K562 (cell line): Measurements from ENCODE around the gene TIMM9. TPM values are rescaled to one million over a fixed set of nuclear protein-coding genes. Genes with fewer than 3 reads are reported as not detected.

Experiments
- ATAC-seq: fragments of 200-7000 bp; cut with Tn5 transposase; 3 replicates; pipeline ENCODE4 v1.9.1; 2020; ENCODE audit warnings: moderate library complexity
- BruUV-seq: library from RNA; stranded (reverse); fragments of 400-500 nt; replicated peaks from 2 replicates; lab custom pipeline; 2021; lab: Mats Ljungman, UMichigan
- CTCF ChIA-PET: fragments of 300-600 bp; formaldehyde crosslinking; extraction: SDS; loops from one replicate; lab custom pipeline; 2021; ENCODE audit warnings: low intra/inter-chr PET ratio; lab: Yijun Ruan, JAX
- POLR2A ChIA-PET: fragments of 300-600, 350-650 bp; sonication (Branson Sonifier 250); formaldehyde crosslinking; extraction: SDS; loops from one replicate; lab custom pipeline; 2021; ENCODE audit warnings: antibody characterized with exemption, inconsistent platforms; lab: Yijun Ruan, JAX
- DNase-seq, 4 experiments: peaks; one replicate each; pipeline versions ENCODE4 v3.0.0 to v3.0.0-alpha.2; 2011 to 2018; ENCODE audit warnings: low spot score in 3 of 4, mixed read lengths in 3 of 4; ENCODE audit errors: extremely low read depth in 1 of 4
- FAIRE-seq: peaks from 2 replicates; lab custom pipeline; 2011; peaks lifted over from hg19 to GRCh38; lab: Jason Lieb, UNC
- H2AFZ ChIP-seq: 2 replicates; pipeline ENCODE4 v1.6.0; 2011; ENCODE audit warnings: low read depth, low read length, control low read depth, inconsistent platforms
- H3K27ac ChIP-seq: fragments of 200-600 bp; 3 replicates; pipeline ENCODE4 v1.8.0; 2011; ENCODE audit warnings: low read depth, mild to moderate bottlenecking, control low read depth, inconsistent platforms, low read length, moderate library complexity, mixed read lengths; ENCODE audit errors: extremely low read depth
- H3K27me3 ChIP-seq, 2 experiments: fragments of 300-600 bp in 1 of 2; 2 replicates in 1 of 2; 3 replicates in 1 of 2; pipeline versions ENCODE4 v1.6.0 to v1.8.0; 2011; ENCODE audit warnings: inconsistent platforms in 2 of 2, low read length in 2 of 2, mild to moderate bottlenecking in 1 of 2, mixed read lengths in 1 of 2, moderate library complexity in 1 of 2; ENCODE audit not compliant: control insufficient read depth in 2 of 2, insufficient read depth in 2 of 2
- H3K36me3 ChIP-seq: fragments of 300-600 bp; 3 replicates; pipeline ENCODE4 v1.8.0; 2011; ENCODE audit warnings: mild to moderate bottlenecking, low read length, inconsistent platforms; ENCODE audit not compliant: control insufficient read depth, insufficient read depth
- H3K4me1 ChIP-seq, 2 experiments: fragments of 200-600 bp in 1 of 2; replicated peaks in 1 of 2; 2 replicates in 1 of 2; 3 replicates in 1 of 2; pipeline versions ENCODE4 v1.5.1 to v1.8.0; 2011; ENCODE audit warnings: inconsistent platforms in 2 of 2, low read length in 2 of 2, mild to moderate bottlenecking in 1 of 2, mixed read lengths in 1 of 2, moderate library complexity in 1 of 2; ENCODE audit not compliant: control insufficient read depth in 2 of 2, insufficient read depth in 2 of 2
- H3K4me2 ChIP-seq: 2 replicates; pipeline ENCODE4 v1.6.1; 2011; ENCODE audit warnings: low read length, control low read depth, inconsistent platforms, mixed read lengths; ENCODE audit not compliant: insufficient read depth
- H3K4me3 ChIP-seq: fragments of 200-600 bp; sonication (generic), shearing (Covaris generic); 2 replicates; pipeline ENCODE4 v1.5.1; 2016; ENCODE audit warnings: control low read depth, inconsistent platforms
- H3K79me2 ChIP-seq: fragments of 200-600 bp; 3 replicates; pipeline ENCODE4 v1.8.0; 2011; ENCODE audit warnings: low read length, inconsistent platforms; ENCODE audit not compliant: control insufficient read depth, insufficient read depth
- H3K9ac ChIP-seq, 2 experiments: 2 replicates each; pipeline versions ENCODE4 v1.6.0 to v1.6.1; 2011; ENCODE audit warnings: low read depth in 2 of 2, low read length in 2 of 2, control low read depth in 1 of 2, inconsistent platforms in 1 of 2, mild to moderate bottlenecking in 1 of 2, mixed read lengths in 1 of 2; ENCODE audit not compliant: insufficient read depth in 1 of 2
- H3K9me1 ChIP-seq: one replicate; pipeline ENCODE4 v1.6.0; 2011; ENCODE audit warnings: inconsistent platforms, mild to moderate bottlenecking, low read length, moderate library complexity; ENCODE audit not compliant: control insufficient read depth, insufficient read depth
- H3K9me3 ChIP-seq: replicated peaks from 2 replicates; pipeline ENCODE4 v1.5.1; 2011; ENCODE audit warnings: low read depth, low read length, inconsistent platforms; ENCODE audit not compliant: control insufficient read depth, insufficient read depth
- H4K20me1 ChIP-seq: replicated peaks from 2 replicates; pipeline ENCODE4 v1.6.1; 2011; ENCODE audit warnings: low read length, inconsistent platforms, mixed read lengths; ENCODE audit not compliant: control insufficient read depth, insufficient read depth
- ARHGAP35 ChIP-seq: fragments of 450-650 bp; IDR thresholded peaks from 2 replicates; pipeline ENCODE4 v1.6.1; 2018; ENCODE audit not compliant: partially characterized antibody
- BHLHE40 ChIP-seq: IDR thresholded peaks from 2 replicates; pipeline ENCODE4 v1.6.1; 2011; ENCODE audit warnings: low read length, improper control_type of control experiment
- HDGF ChIP-seq: fragments of 450-650 bp; IDR thresholded peaks from 2 replicates; pipeline ENCODE4 v1.6.1; 2016
- LEF1 ChIP-seq: fragments of 450-650 bp; IDR thresholded peaks from 2 replicates; pipeline ENCODE4 v1.6.1; 2016; ENCODE audit warnings: mild to moderate bottlenecking
- POLR2G ChIP-seq: fragments of 200-400 bp; formaldehyde crosslinking; IDR thresholded peaks from 2 replicates; pipeline ENCODE4 v1.6.1; 2017; ENCODE audit warnings: low read depth, mild to moderate bottlenecking, antibody characterized with exemption, low read length, moderate library complexity
- ZEB2 ChIP-seq: fragments of 450-650 bp; IDR thresholded peaks from 2 replicates; pipeline ENCODE4 v1.6.1; 2016
- ZNF239 ChIP-seq: fragments of 250-450 bp; sonication (Bioruptor Pico); IDR thresholded peaks from 2 replicates; pipeline ENCODE4 v1.4.0; 2020; ENCODE audit warnings: mild to moderate bottlenecking
- ZNF384 ChIP-seq: IDR thresholded peaks from 2 replicates; pipeline ENCODE4 v1.6.1; 2012; ENCODE audit warnings: low read depth, low read length, improper control_type of control experiment
- ZNF561 ChIP-seq: fragments of 450-650 bp; formaldehyde crosslinking; conservative IDR thresholded peaks from 2 replicates; pipeline ENCODE4 v1.4.0; 2020; ENCODE audit warnings: mild to moderate bottlenecking, moderate library complexity
- in situ Hi-C: fragments of 300-500 bp; cut with MboI; formaldehyde crosslinking; loops from 4 replicates; pipeline ENCODE4 v1.15.0; 2018; ENCODE audit warnings: inconsistent platforms, mixed read lengths
- intact Hi-C: fragments of 100-400 bp; cut with micrococcal nuclease; formaldehyde crosslinking; loops from 2 replicates; pipeline ENCODE4 v1.14.2; 2022
- polyA plus RNA-seq, 8 experiments: library from polyadenylated mRNA; depleted of rRNA in 4 of 8; stranded (reverse) in 5 of 8; unstranded in 3 of 8; fragments of >200 nt; fragmentation: Nextera tagmentation in 2 of 8; fragmentation: Illumina TruSeq in 1 of 8; extraction: Ambion mirVana in 2 of 8; extraction: Trizol in 1 of 8; gene quantifications; 2 replicates each; pipeline versions ENCODE4 v1.2.1 to v1.2.3, GENCODE V29; 2011 to 2014; ENCODE audit warnings: inconsistent platforms in 1 of 8, missing spikeins in 1 of 8
- total RNA-seq, 7 experiments: library from RNA; depleted of rRNA in 6 of 7; stranded (reverse); fragments of >200 nt in 6 of 7; fragmentation: Illumina TruSeq in 2 of 7; extraction: Trizol in 2 of 7; gene quantifications; 2 replicates each; pipeline versions ENCODE4 v1.2.1 to v1.2.3, GENCODE V29; 2011 to 2021; ENCODE audit warnings: low replicate concordance in 1 of 7

The TIMM9 gene
- total and polyA plus RNA-seq, 9 of the 15 experiments (the other 6 are each of a cell fraction or from before 2014, with no cell fraction given) = 28.0 to 101 (median 54.3) TPM

DNA sequence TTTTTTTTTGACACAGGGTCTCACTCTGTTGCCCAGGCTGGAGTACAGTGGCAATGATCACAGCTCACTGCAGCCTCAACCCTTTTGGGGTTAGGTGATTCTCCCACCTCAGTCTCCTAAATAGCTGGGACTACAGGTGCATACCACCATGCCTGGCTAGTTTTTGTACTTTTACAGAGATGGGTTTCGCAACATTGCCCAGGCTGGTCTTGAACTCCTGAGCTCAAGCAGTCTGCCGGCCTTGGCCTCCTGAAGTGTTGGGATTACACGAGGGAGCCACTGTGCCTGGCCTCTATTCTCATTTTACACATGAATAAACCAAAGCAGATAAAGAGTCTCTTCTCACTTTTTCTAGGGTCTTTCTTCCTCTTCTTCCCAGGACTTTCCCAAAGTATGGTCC, 28.4 kb downstream of the TIMM9 start (continued):
- TF ChIP-seq ZEB2 (no peak), ARHGAP35 (no peak), LEF1 (no peak), ZNF239 (CRISPR knock-in tag) (no peak)
- TF ChIP-seq, all 486 proteins: peak for 3

GRCh38 chr14:58398495-58398894, 28.8 kb downstream of the TIMM9 start:
- no peaks in the 10 kb centered on the region for H3K27me3 ChIP-seq
- H3K79me2 ChIP-seq = no peaks in the 10 kb centered on the region
- ATAC-seq (no peak), DNase-seq (no peak), FAIRE-seq (no peak)
- no peak overlapping the region for H3K27ac ChIP-seq
- in situ Hi-C loops (no loop called here), intact Hi-C loops (no loop called here)
- no peaks in the 10 kb centered on the region for H4K20me1 ChIP-seq
- CTCF ChIA-PET = no interaction called here
- no peak for TF ChIP-seq BHLHE40
- no peak for TF ChIP-seq POLR2G
- TF ChIP-seq HDGF = no peak
- no peak for TF ChIP-seq ZNF384
- TF ChIP-seq ZNF561 (CRISPR knock-in tag) = no peak
- POLR2A ChIA-PET = no interaction called here
- H3K4me3 ChIP-seq = no peak overlapping the region
- BruUV-seq = no TSS peak
- peaks cover 0 to 9% of the 10 kb centered on the region in 2 experiments; a peak in 3 of 5 replicates for H3K4me1 ChIP-seq
- no peaks in the 10 kb centered on the region for H3K9me1 ChIP-seq
- no peaks in the 10 kb centered on the region for H3K9me3 ChIP-seq
- H3K36me3 ChIP-seq = 0 out of 3 replicates have a peak, but pooled peaks cover 3% of the 10 kb centered on the region
- no peak overlapping the region for H3K9ac ChIP-seq
- H3K4me2 ChIP-seq = no peak overlapping the region
- no peak overlapping the region; the same call in 1 of the 2 replicates for H2AFZ ChIP-seq
